ENCODE measurements around the gene SAP130. TPM values are rescaled to one million over a fixed set of nuclear protein-coding genes. Genes with fewer than 3 reads are reported as not detected.

Gene SAP130
- total RNA-seq, 1 experiment from 2014 or later = 45.6 TPM

DNA sequence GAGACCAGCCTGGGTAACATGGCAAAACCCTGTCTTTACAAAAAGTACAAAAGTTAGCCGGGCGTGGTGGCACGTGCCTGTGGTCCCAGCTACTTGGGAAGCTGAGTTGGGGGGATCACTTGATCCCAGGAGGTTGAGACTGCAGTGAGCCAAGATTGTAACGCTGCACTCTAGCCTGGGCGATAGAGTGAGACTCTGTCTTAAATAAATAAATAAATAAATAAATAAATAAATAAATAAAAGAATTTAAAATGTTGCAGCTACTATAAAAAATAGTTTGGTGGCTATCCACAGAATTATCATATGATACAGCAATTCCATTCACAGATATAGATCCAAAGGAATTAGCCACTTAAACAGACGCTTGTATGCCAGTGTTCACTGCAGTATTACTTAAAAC, 92.5 kb downstream of the SAP130 start:
- no peak overlapping the region for H3K18ac ChIP-seq (ENCODE audit: insufficient read length, low read depth, low read length)
- H3K27me3 Mint-ChIP-seq (ENCODE audit: low read depth) = no peaks in the 10 kb centered on the region
- no peak overlapping the region for H3K27ac Mint-ChIP-seq
- no peaks in the 10 kb centered on the region for H3K4me1 ChIP-seq (ENCODE audit: insufficient read depth, low read length)
- H3K4me1 Mint-ChIP-seq = no peaks in the 10 kb centered on the region
- TF ChIP-seq, protein P1, sequence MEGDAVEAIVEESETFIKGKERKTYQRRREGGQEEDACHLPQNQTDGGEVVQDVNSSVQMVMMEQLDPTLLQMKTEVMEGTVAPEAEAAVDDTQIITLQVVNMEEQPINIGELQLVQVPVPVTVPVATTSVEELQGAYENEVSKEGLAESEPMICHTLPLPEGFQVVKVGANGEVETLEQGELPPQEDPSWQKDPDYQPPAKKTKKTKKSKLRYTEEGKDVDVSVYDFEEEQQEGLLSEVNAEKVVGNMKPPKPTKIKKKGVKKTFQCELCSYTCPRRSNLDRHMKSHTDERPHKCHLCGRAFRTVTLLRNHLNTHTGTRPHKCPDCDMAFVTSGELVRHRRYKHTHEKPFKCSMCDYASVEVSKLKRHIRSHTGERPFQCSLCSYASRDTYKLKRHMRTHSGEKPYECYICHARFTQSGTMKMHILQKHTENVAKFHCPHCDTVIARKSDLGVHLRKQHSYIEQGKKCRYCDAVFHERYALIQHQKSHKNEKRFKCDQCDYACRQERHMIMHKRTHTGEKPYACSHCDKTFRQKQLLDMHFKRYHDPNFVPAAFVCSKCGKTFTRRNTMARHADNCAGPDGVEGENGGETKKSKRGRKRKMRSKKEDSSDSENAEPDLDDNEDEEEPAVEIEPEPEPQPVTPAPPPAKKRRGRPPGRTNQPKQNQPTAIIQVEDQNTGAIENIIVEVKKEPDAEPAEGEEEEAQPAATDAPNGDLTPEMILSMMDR (conservative IDR thresholded peaks at IDR 0.05) = no peak
- H3K23ac ChIP-seq (ENCODE audit: insufficient read length, low read depth, low read length) = no peak overlapping the region
- no peaks in the 10 kb centered on the region for H3K79me1 ChIP-seq (ENCODE audit: insufficient read depth, low read depth, low read length, poor library complexity, severe bottlenecking)
- H3K9me3 ChIP-seq (ENCODE audit: control insufficient read depth, low read depth, low read length) = no peaks in the 10 kb centered on the region
- no peak overlapping the region for H4K8ac ChIP-seq (replicated peaks; ENCODE audit: insufficient read length, low read depth, low read length)
- H2BK15ac ChIP-seq (ENCODE audit: low read depth, low read length) = no peak overlapping the region
- H3T11ph ChIP-seq (ENCODE audit: low read length) = no peak overlapping the region
- H3K27ac ChIP-seq (ENCODE audit: insufficient read length, low read depth, low read length) = no peak overlapping the region
- no peak overlapping the region for H2BK12ac ChIP-seq (ENCODE audit: insufficient read length, low read depth, low read length)
- H4K91ac ChIP-seq (ENCODE audit: insufficient read length, low read depth, low read length) = no peak overlapping the region
- H4K20me1 ChIP-seq (ENCODE audit: control insufficient read depth, insufficient read depth, insufficient read length) = no peaks in the 10 kb centered on the region
- no peak overlapping the region for H2BK20ac ChIP-seq (ENCODE audit: low read depth, low read length, poor library complexity, severe bottlenecking)
- no peaks in the 10 kb centered on the region for H3K9me3 Mint-ChIP-seq
- no peak overlapping the region for H2AK5ac ChIP-seq (ENCODE audit: insufficient read length, low read length)
- no peaks in the 10 kb centered on the region for H3K27me3 ChIP-seq (ENCODE audit: insufficient read depth, low read length)
- no peak overlapping the region for H2BK120ac ChIP-seq (ENCODE audit: low read depth, low read length, poor library complexity, severe bottlenecking)
- no peak for DNase-seq
- no peak overlapping the region for H3K4me3 Mint-ChIP-seq
- no peak overlapping the region for H2BK5ac ChIP-seq (ENCODE audit: insufficient read length, low read length)
- H2AFZ ChIP-seq (ENCODE audit: low read length) = no peak overlapping the region
- no peak overlapping the region for H3K4me2 ChIP-seq (ENCODE audit: insufficient read depth, insufficient read length, low read length)
- no peaks in the 10 kb centered on the region for H3K23me2 ChIP-seq (ENCODE audit: insufficient read length, low read depth, low read length, poor library complexity, severe bottlenecking)
- H3K9ac ChIP-seq (ENCODE audit: extremely low read depth, insufficient read length, low read length) = no peak overlapping the region
- WGBS (ENCODE audit: extremely low coverage, insufficient read length, low lambda C conversion rate) = no CpG with 5 or more reads among the region's 6 CpGs
- no peak overlapping the region for H3K14ac ChIP-seq (ENCODE audit: insufficient read depth, low read length)
- 0 out of 7 replicates have a peak, but pooled peaks cover 0 to under 1% (median 0%) of the 10 kb centered on the region in 3 experiments for H3K36me3 Mint-ChIP-seq (ENCODE audit: insufficient read depth in 1 of 3, low read depth in 3 of 3)
- no peak overlapping the region for H3K56ac ChIP-seq (ENCODE audit: insufficient read length, low read depth, low read length)
- H4K5ac ChIP-seq (ENCODE audit: insufficient read length, low read depth, low read length) = no peak overlapping the region
- no peak overlapping the region for H3K4ac ChIP-seq (ENCODE audit: low read depth, low read length)
- no peaks in the 10 kb centered on the region for H3K79me2 ChIP-seq (ENCODE audit: insufficient read depth, low read length)

All from H9 (cell line).